B cell (primary cell): ENCODE data around the gene SLC38A10. TPM values are rescaled to one million over a fixed set of nuclear protein-coding genes. Genes with fewer than 3 reads are reported as not detected.
A peak's percentile ranks its signal among the peaks of the same experiment; 100 is the strongest.

Experiments used
- ATAC-seq: fragments of 200-7000 bp; cut with Tn5 transposase; one replicate; pipeline ENCODE4 v1.10.0; 2021; ENCODE audit warnings: low read depth, mild to moderate bottlenecking, moderate number of reproducible peaks, moderate library complexity
- CTCF ChIA-PET: fragments of 350-600 bp; sonication (Branson Sonifier 250); formaldehyde crosslinking; loops from one replicate; lab custom pipeline; 2021; ENCODE audit warnings: antibody characterized with exemption, inconsistent platforms; lab: Charles Lee
- POLR2A ChIA-PET: fragments of 350-600 bp; sonication (Branson Sonifier 250); formaldehyde crosslinking; loops from one replicate; lab custom pipeline; 2021; ENCODE audit warnings: antibody characterized with exemption; lab: Charles Lee
- DNase-seq: peaks from one replicate; pipeline ENCODE4 v3.0.0; 2013
- H2AFZ ChIP-seq: 2 replicates; pipeline ENCODE4 v1.6.1; 2012; ENCODE audit warnings: mild to moderate bottlenecking, low read depth, low read length; ENCODE audit not compliant: insufficient read depth, poor library complexity, severe bottlenecking
- H3K27ac ChIP-seq, 2 donors: 1 replicate in 1 of 2; 2 replicates in 1 of 2; pipeline ENCODE4 v1.5.1; 2012 to 2013; ENCODE audit warnings: low read length in 2 of 2, mild to moderate bottlenecking in 2 of 2, moderate library complexity in 1 of 2
- H3K27me3 ChIP-seq, 4 experiments: fragments of 200-600 bp in 1 of 4; sonication (generic) in 1 of 4; replicated peaks in 1 of 4; 1 replicate in 2 of 4; 2 replicates in 2 of 4; pipeline versions ENCODE4 v1.6.1 to v1.7.0; 2013 to 2016; ENCODE audit warnings: low read length in 3 of 4, mild to moderate bottlenecking in 2 of 4, mixed read lengths in 1 of 4, moderate library complexity in 1 of 4; ENCODE audit not compliant: insufficient read depth in 4 of 4, control insufficient read depth in 3 of 4; ENCODE audit errors: control extremely low read depth in 1 of 4
- H3K36me3 ChIP-seq, 2 experiments: replicated peaks in 1 of 2; 1 replicate in 1 of 2; 2 replicates in 1 of 2; pipeline versions ENCODE4 v1.6.1 to v1.7.1; 2013; ENCODE audit warnings: low read length in 1 of 2; ENCODE audit not compliant: insufficient read depth in 2 of 2, control insufficient read depth in 1 of 2; ENCODE audit errors: control extremely low read depth in 1 of 2, extremely low read depth in 1 of 2
- H3K4me1 ChIP-seq, 2 donors: fragments of 200-600 bp in 1 of 2; sonication (generic) in 1 of 2; 1 replicate in 1 of 2; 2 replicates in 1 of 2; pipeline versions ENCODE4 v1.5.1 to v1.6.1; 2013 to 2017; ENCODE audit warnings: low read length in 2 of 2; ENCODE audit not compliant: control insufficient read depth in 2 of 2, insufficient read depth in 2 of 2
- H3K4me2 ChIP-seq: replicated peaks from 2 replicates; pipeline ENCODE3; 2012; ENCODE audit warnings: mild to moderate bottlenecking, low read depth, low read length; ENCODE audit not compliant: poor library complexity, severe bottlenecking
- H3K4me3 ChIP-seq, 5 experiments: fragments of 200-600 bp in 1 of 5; sonication (generic) in 1 of 5; 1 replicate in 3 of 5; 2 replicates in 2 of 5; pipeline versions ENCODE4 v1.5.1 to v1.7.0; 2011 to 2016; ENCODE audit warnings: low read length in 4 of 5, mild to moderate bottlenecking in 4 of 5, low read depth in 2 of 5, control low read depth in 1 of 5, moderate library complexity in 1 of 5; ENCODE audit not compliant: insufficient read depth in 1 of 5; ENCODE audit errors: control extremely low read depth in 1 of 5, extremely low read depth in 1 of 5
- H3K79me2 ChIP-seq: fragments of 200-600 bp; sonication (generic); one replicate; pipeline ENCODE4 v1.6.0; 2016; ENCODE audit warnings: low read length; ENCODE audit not compliant: control insufficient read depth, insufficient read depth
- H3K9ac ChIP-seq: fragments of 200-600 bp; sonication (generic); 2 replicates; pipeline ENCODE4 v1.6.1; 2017; ENCODE audit warnings: mild to moderate bottlenecking, low read length, moderate library complexity
- H3K9me3 ChIP-seq, 3 donors: one replicate each; pipeline versions ENCODE4 v1.6.1 to v1.7.1; 2013; ENCODE audit warnings: low read length in 2 of 3; ENCODE audit not compliant: control insufficient read depth in 2 of 3, insufficient read depth in 1 of 3; ENCODE audit errors: control extremely low read depth in 1 of 3
- H4K20me1 ChIP-seq: 2 replicates; pipeline ENCODE4 v1.6.0; 2012; ENCODE audit warnings: mild to moderate bottlenecking, low read length; ENCODE audit not compliant: insufficient read depth, control insufficient read depth, poor library complexity, severe bottlenecking
- H3K27ac Mint-ChIP-seq: one replicate; pipeline ENCODE4 v1.8.0; 2021; ENCODE audit warnings: mixed read lengths
- H3K27me3 Mint-ChIP-seq: one replicate; pipeline ENCODE4 v1.8.0; 2021; ENCODE audit warnings: mixed read lengths
- H3K4me1 Mint-ChIP-seq: one replicate; pipeline ENCODE4 v1.8.0; 2021; ENCODE audit warnings: mixed read lengths
- H3K4me3 Mint-ChIP-seq: one replicate; pipeline ENCODE4 v1.8.0; 2021; ENCODE audit warnings: mixed read lengths
- H3K9me3 Mint-ChIP-seq: one replicate; pipeline ENCODE4 v1.8.0; 2022; ENCODE audit warnings: mixed read lengths; ENCODE audit not compliant: insufficient read depth
- CTCF ChIP-seq: fragments of 200-600 bp; IDR thresholded peaks from one replicate; pipeline ENCODE4 v1.8.0; 2022; ENCODE audit warnings: antibody characterized with exemption, mild to moderate bottlenecking
- EZH2 ChIP-seq: IDR thresholded peaks from 2 replicates; pipeline ENCODE4 v1.6.1; 2012; ENCODE audit warnings: borderline replicate concordance, low read depth, mild to moderate bottlenecking, moderate library complexity, low read length; ENCODE audit not compliant: insufficient read depth, poor library complexity, severe bottlenecking
- WGBS: methylation state at CpG from one replicate; pipeline ENCODE4 v1.1.5; 2013; ENCODE audit warnings: missing lambda C conversion rate; ENCODE audit not compliant: insufficient coverage; 5-methylcytosine and 5-hydroxymethylcytosine counted together
- intact Hi-C: fragments of 100-400 bp; cut with micrococcal nuclease; formaldehyde crosslinking; loops from one replicate; pipeline ENCODE4 v1.10.0; 2022
- polyA plus RNA-seq: library from polyadenylated mRNA; depleted of rRNA; stranded (reverse); fragments of >200 nt; gene quantifications from 2 replicates; pipeline ENCODE4 v1.2.3, GENCODE V29; 2012
- total RNA-seq, 2 donors: library from RNA; stranded (reverse); fragments of 120-200 nt in 1 of 2; gene quantifications; 1 replicate in 1 of 2; 2 replicates in 1 of 2; pipeline versions ENCODE4 v1.2.3 to v1.2.4, GENCODE V29; 2013 to 2022

SLC38A10 gene
- total and polyA plus RNA-seq, 2 donors (not counting 1 experiment from before 2014, with no cell fraction given) = 76.1 to 104 TPM

GRCh38 chr17:81202318-81202717 is 92.8 kb downstream of the SLC38A10 start:
- ATAC-seq (no peak), DNase-seq (no peak)
- no peaks in the 10 kb centered on the region for H3K79me2 ChIP-seq
- H3K27me3 ChIP-seq = no peaks in the 10 kb centered on the region
- no peaks in the 10 kb centered on the region for H3K4me1 ChIP-seq
- 98% methylated on average over 10 of the region's 10 CpGs for WGBS
- H3K4me2 ChIP-seq = no peak overlapping the region
- H3K27ac Mint-ChIP-seq = no peak overlapping the region
- no peak overlapping the region for H3K4me3 Mint-ChIP-seq
- no peak for TF ChIP-seq CTCF
- no peak for TF ChIP-seq EZH2
- no peak overlapping the region for H3K27ac ChIP-seq
- peaks cover 0 to 10% of the 10 kb centered on the region in 2 experiments for H3K36me3 ChIP-seq
- no peaks in the 10 kb centered on the region for H3K4me1 Mint-ChIP-seq
- H3K9ac ChIP-seq = no peak overlapping the region
- H4K20me1 ChIP-seq = no peaks in the 10 kb centered on the region
- H3K9me3 ChIP-seq = no peaks in the 10 kb centered on the region
- no peak overlapping the region for H2AFZ ChIP-seq
- no peaks in the 10 kb centered on the region for H3K27me3 Mint-ChIP-seq
- intact Hi-C loops = no loop called here
- ChIA-PET POLR2A (no interaction called here), CTCF (no interaction called here)
- H3K4me3 ChIP-seq = no peak overlapping the region
- H3K9me3 Mint-ChIP-seq = no peaks in the 10 kb centered on the region

GRCh38 chr17:81200695-81201580 is 94.2 kb downstream of the SLC38A10 start:
- Mint-ChIP-seq H3K4me1 (no peaks in the 10 kb centered on the region), H3K9me3 (no peaks in the 10 kb centered on the region), H3K27me3 (no peaks in the 10 kb centered on the region), H3K4me3 (no peak overlapping the region), H3K27ac (no peak overlapping the region)
- Histone ChIP-seq H3K9ac (no peak overlapping the region), H4K20me1 (no peaks in the 10 kb centered on the region), H3K4me3 (no peak overlapping the region), H3K4me1 (no peaks in the 10 kb centered on the region), H3K36me3 (peaks cover 0 to 14% of the 10 kb centered on the region in 2 experiments), H3K9me3 (no peaks in the 10 kb centered on the region), H3K79me2 (no peaks in the 10 kb centered on the region), H3K4me2 (no peak overlapping the region), H3K27me3 (no peaks in the 10 kb centered on the region), H3K27ac (no peak overlapping the region), H2AFZ (no peak overlapping the region)
- CTCF ChIA-PET = no interaction called here
- 85% methylated on average over 24 of the region's 27 CpGs for WGBS
- POLR2A ChIA-PET = no interaction called here
- intact Hi-C loops = no loop called here
- DNase-seq (peak; percentile 34), ATAC-seq (peak; percentile 54)
- TF ChIP-seq CTCF = peak; percentile 37
- no peak for TF ChIP-seq EZH2
